ENCODE measurements around the gene TUBE1. TPM values are rescaled to one million over a fixed set of nuclear protein-coding genes. Genes with fewer than 3 reads are reported as not detected.
A peak's percentile ranks its signal among the peaks of the same experiment; 100 is the strongest.

TUBE1 gene
- total RNA-seq, 1 experiment from 2014 or later: 11.6 TPM

- H3K23me2 ChIP-seq (ENCODE audit: insufficient read length, low read depth, low read length, poor library complexity, severe bottlenecking): no peaks in the 10 kb centered on the region
- H3K4ac ChIP-seq (ENCODE audit: low read depth, low read length): no peak overlapping the region
- H4K20me1 ChIP-seq (ENCODE audit: control insufficient read depth, insufficient read depth, insufficient read length): no peaks in the 10 kb centered on the region
- H3K4me1 ChIP-seq (ENCODE audit: insufficient read depth, low read length): no peaks in the 10 kb centered on the region; the same call in 1 of the 2 replicates
- H3K4me2 ChIP-seq (ENCODE audit: insufficient read depth, insufficient read length, low read length): no peak overlapping the region
- H3K27me3 ChIP-seq (ENCODE audit: insufficient read depth, low read length): no peaks in the 10 kb centered on the region
- no peak overlapping the region for H2BK15ac ChIP-seq (ENCODE audit: low read depth, low read length)
- Mint-ChIP-seq H3K4me3 (no peak overlapping the region), H3K4me1 (peaks cover 8 to 9% of the 10 kb centered on the region in 2 experiments; a peak in 3 of 4 replicates), H3K27ac (peak overlapping the region in 1 of 3 experiments; percentile 82; a peak in 2 of 7 replicates), H3K36me3 (ENCODE audit: insufficient read depth in 1 of 3, low read depth in 3 of 3) (no peaks in the 10 kb centered on the region; a peak in 1 of 7 replicates), H3K9me3 (no peaks in the 10 kb centered on the region), H3K27me3 (ENCODE audit: low read depth) (peaks cover 6% of the 10 kb centered on the region)
- H4K91ac ChIP-seq (ENCODE audit: insufficient read length, low read depth, low read length): no peak overlapping the region
- no peak overlapping the region for H3K14ac ChIP-seq (ENCODE audit: insufficient read depth, low read length)
- H3K56ac ChIP-seq (ENCODE audit: insufficient read length, low read depth, low read length): no peak overlapping the region
- TF ChIP-seq CTCF (conservative IDR thresholded peaks at IDR 0.05): no peak
- no peak overlapping the region for H3K23ac ChIP-seq (ENCODE audit: insufficient read length, low read depth, low read length)
- no peak overlapping the region for H4K8ac ChIP-seq (replicated peaks; ENCODE audit: insufficient read length, low read depth, low read length)
- no peak overlapping the region for H2BK20ac ChIP-seq (ENCODE audit: low read depth, low read length, poor library complexity, severe bottlenecking)
- H4K5ac ChIP-seq (ENCODE audit: insufficient read length, low read depth, low read length): no peak overlapping the region
- no peak for DNase-seq
- no peaks in the 10 kb centered on the region for H3K79me2 ChIP-seq (ENCODE audit: insufficient read depth, low read length)
- H3K9me3 ChIP-seq (ENCODE audit: control insufficient read depth, low read depth, low read length): no peaks in the 10 kb centered on the region
- no peak overlapping the region for H3K27ac ChIP-seq (ENCODE audit: insufficient read length, low read depth, low read length)
- no peak overlapping the region for H2BK120ac ChIP-seq (ENCODE audit: low read depth, low read length, poor library complexity, severe bottlenecking)
- no peak overlapping the region for H2BK12ac ChIP-seq (ENCODE audit: insufficient read length, low read depth, low read length)
- WGBS (ENCODE audit: extremely low coverage, insufficient read length, low lambda C conversion rate): no CpG with 5 or more reads among the region's 4 CpGs
- no peaks in the 10 kb centered on the region for H3K79me1 ChIP-seq (ENCODE audit: insufficient read depth, low read depth, low read length, poor library complexity, severe bottlenecking)
- H2AFZ ChIP-seq (ENCODE audit: low read length): no peak overlapping the region
- no peak overlapping the region for H3K9ac ChIP-seq (ENCODE audit: extremely low read depth, insufficient read length, low read length)
- no peak overlapping the region for H3T11ph ChIP-seq (ENCODE audit: low read length)
- H2BK5ac ChIP-seq (ENCODE audit: insufficient read length, low read length): no peak overlapping the region
- H2AK5ac ChIP-seq (ENCODE audit: insufficient read length, low read length): no peak overlapping the region
- no peak overlapping the region for H3K18ac ChIP-seq (ENCODE audit: insufficient read length, low read depth, low read length)
Observed at GRCh38 chr6:112034616-112034995, 52.7 kb downstream of the TUBE1 start.

Data from H9 (cell line).